Forelimb muscle (tissue), 1 donor: ENCODE data around the gene UBE2L6. TPM values are rescaled to one million over a fixed set of nuclear protein-coding genes. Genes with fewer than 3 reads are reported as not detected.
A peak's percentile ranks its signal among the peaks of the same experiment; 100 is the strongest.

Source experiments
- DNase-seq: peaks from one replicate; pipeline ENCODE4 v3.0.0-alpha.2; 2013; ENCODE audit warnings: low read depth
- polyA plus RNA-seq: library from polyadenylated mRNA; unstranded; fragments of 120-200 nt; gene quantifications from one replicate; pipeline ENCODE4 v1.2.1, GENCODE V29; 2013; ENCODE audit not compliant: insufficient read length

UBE2L6 gene
- polyA plus RNA-seq: 24.6 TPM

GRCh38 chr11:57567515-57568329 lies at the start of gene UBE2L6:
Gene UBE2L6, minus strand, starts transcription at chr11:57567672. Its CDS starts 61 bp downstream, at chr11:57567611.
- no peak for DNase-seq

- no peak for DNase-seq
Observed at GRCh38 chr11:57616595-57616994, 49.1 kb upstream of the UBE2L6 start.

- no peak for DNase-seq
Observed at GRCh38 chr11:57615308-57615707, 47.8 kb upstream of the UBE2L6 start.

- no peak for DNase-seq
Observed at GRCh38 chr11:57614234-57614772, 46.8 kb upstream of the UBE2L6 start.

- DNase-seq: no peak
Observed at GRCh38 chr11:57610170-57610569, 42.7 kb upstream of the UBE2L6 start.

- no peak for DNase-seq
Observed at GRCh38 chr11:57605028-57605420, 37.6 kb upstream of the UBE2L6 start.

- no peak for DNase-seq
Observed at GRCh38 chr11:57604296-57605027, 37.0 kb upstream of the UBE2L6 start.

- DNase-seq: no peak
Observed at GRCh38 chr11:57601297-57601696, 33.8 kb upstream of the UBE2L6 start.

- no peak for DNase-seq
Observed at GRCh38 chr11:57599381-57599780, 31.9 kb upstream of the UBE2L6 start.

- DNase-seq: no peak
Observed at GRCh38 chr11:57598831-57599155, 31.3 kb upstream of the UBE2L6 start.

GRCh38 chr11:57597916-57598830 lies 30.7 kb upstream of the UBE2L6 start:
- DNase-seq: peak; percentile 61

GRCh38 chr11:57597461-57597915 lies 30.0 kb upstream of the UBE2L6 start, which contains the start of gene SERPING1:
Gene SERPING1, plus strand, starts transcription at chr11:57597685. Its CDS starts 586 bp downstream, at chr11:57598271.
- no peak for DNase-seq

- no peak for DNase-seq
Observed at GRCh38 chr11:57596266-57596885, 28.9 kb upstream of the UBE2L6 start.

GRCh38 chr11:57588046-57588710 lies 20.7 kb upstream of the UBE2L6 start:
- DNase-seq: no peak

GRCh38 chr11:57586711-57587245 lies 19.3 kb upstream of the UBE2L6 start:
- DNase-seq: no peak

GRCh38 chr11:57585301-57585700 lies 17.8 kb upstream of the UBE2L6 start:
- DNase-seq: no peak

GRCh38 chr11:57584341-57584740 lies 16.9 kb upstream of the UBE2L6 start:
- DNase-seq: no peak

- DNase-seq: no peak
Observed at GRCh38 chr11:57574061-57574460, 6.6 kb upstream of the UBE2L6 start.

GRCh38 chr11:57571606-57572005 lies 4.1 kb upstream of the UBE2L6 start:
- DNase-seq: no peak

GRCh38 chr11:57568330-57568766 lies 876 bp upstream of the UBE2L6 start:
- DNase-seq: peak; percentile 51
